OCI-LY3 (cell line): ENCODE measurements around the gene CD8B.

Experiments used
- CTCF ChIP-seq: fragments of 200-600, 300-600 bp; sonication (generic); IDR thresholded peaks from 2 replicates; pipeline ENCODE4 v1.5.1; 2014; ENCODE audit warnings: antibody characterized with exemption, low read length, low read depth
- EZH2phosphoT487 ChIP-seq: fragments of 200-600 bp; shearing (Covaris generic); IDR thresholded peaks from 2 replicates; pipeline ENCODE4 v1.6.1; 2018; ENCODE audit warnings: antibody characterized with exemption, mixed run types, low read depth

GRCh38 chr2:86770816-86771301, 90.8 kb downstream of the CD8B start:
- no peak for TF ChIP-seq CTCF
- no peak for TF ChIP-seq EZH2phosphoT487
